H9 (cell line): ENCODE results near the gene HLA-E. TPM values are rescaled to one million over a fixed set of nuclear protein-coding genes. Genes with fewer than 3 reads are reported as not detected.

Experiments used
- DNase-seq: peaks from one replicate; pipeline ENCODE4 v3.0.0-alpha.2; 2017
- H2AFZ ChIP-seq: one replicate; pipeline ENCODE4 v1.6.1; 2013; ENCODE audit warnings: mild to moderate bottlenecking, low read length, control low read depth, moderate library complexity
- H2AK5ac ChIP-seq: 2 replicates; pipeline ENCODE4 v1.6.1; 2013; ENCODE audit warnings: low read length, control low read depth, mixed read lengths; ENCODE audit not compliant: insufficient read length
- H2BK120ac ChIP-seq: one replicate; pipeline ENCODE4 v1.6.1; 2013; ENCODE audit warnings: low read depth, mild to moderate bottlenecking, low read length, control low read depth, inconsistent platforms; ENCODE audit not compliant: poor library complexity, severe bottlenecking
- H2BK12ac ChIP-seq: 2 replicates; pipeline ENCODE4 v1.6.1; 2013; ENCODE audit warnings: low read length, control low read depth, mixed read lengths, low read depth; ENCODE audit not compliant: insufficient read length
- H2BK15ac ChIP-seq: 2 replicates; pipeline ENCODE4 v1.6.1; 2013; ENCODE audit warnings: low read depth, low read length, control low read depth
- H2BK20ac ChIP-seq: one replicate; pipeline ENCODE4 v1.6.1; 2013; ENCODE audit warnings: low read depth, mild to moderate bottlenecking, low read length, control low read depth, inconsistent platforms; ENCODE audit not compliant: poor library complexity, severe bottlenecking
- H2BK5ac ChIP-seq: 2 replicates; pipeline ENCODE4 v1.6.1; 2013; ENCODE audit warnings: low read length, control low read depth, mixed read lengths; ENCODE audit not compliant: insufficient read length
- H3K14ac ChIP-seq: 2 replicates; pipeline ENCODE4 v1.6.1; 2013; ENCODE audit warnings: low read length, control low read depth; ENCODE audit not compliant: insufficient read depth
- H3K18ac ChIP-seq: 2 replicates; pipeline ENCODE4 v1.6.1; 2013; ENCODE audit warnings: low read depth, mild to moderate bottlenecking, mixed read lengths, low read length, control low read depth; ENCODE audit not compliant: insufficient read length
- H3K23ac ChIP-seq: 2 replicates; pipeline ENCODE4 v1.6.1; 2013; ENCODE audit warnings: low read length, control low read depth, mixed read lengths, low read depth; ENCODE audit not compliant: insufficient read length
- H3K23me2 ChIP-seq: 2 replicates; pipeline ENCODE4 v1.6.1; 2013; ENCODE audit warnings: low read depth, mild to moderate bottlenecking, mixed read lengths, low read length, control low read depth; ENCODE audit not compliant: insufficient read length, poor library complexity, severe bottlenecking
- H3K27ac ChIP-seq: 2 replicates; pipeline ENCODE4 v1.5.1; 2013; ENCODE audit warnings: low read length, control low read depth, mixed read lengths, low read depth; ENCODE audit not compliant: insufficient read length
- H3K27me3 ChIP-seq: 2 replicates; pipeline ENCODE4 v1.6.1; 2013; ENCODE audit warnings: low read length, control low read depth, inconsistent platforms; ENCODE audit not compliant: insufficient read depth
- H3K4ac ChIP-seq: 2 replicates; pipeline ENCODE4 v1.6.1; 2013; ENCODE audit warnings: low read depth, mild to moderate bottlenecking, control low read depth, inconsistent platforms, low read length, moderate library complexity
- H3K4me1 ChIP-seq: 2 replicates; pipeline ENCODE4 v1.6.1; 2013; ENCODE audit warnings: low read length, control low read depth, inconsistent platforms; ENCODE audit not compliant: insufficient read depth
- H3K4me2 ChIP-seq: 2 replicates; pipeline ENCODE4 v1.6.1; 2013; ENCODE audit warnings: low read length, control low read depth, mixed read lengths; ENCODE audit not compliant: insufficient read length, insufficient read depth
- H3K56ac ChIP-seq: 2 replicates; pipeline ENCODE4 v1.6.1; 2013; ENCODE audit warnings: low read depth, mild to moderate bottlenecking, mixed read lengths, low read length, control low read depth; ENCODE audit not compliant: insufficient read length
- H3K79me1 ChIP-seq: 2 replicates; pipeline ENCODE4 v1.6.1; 2013; ENCODE audit warnings: low read depth, mild to moderate bottlenecking, moderate library complexity, low read length, control low read depth, inconsistent platforms; ENCODE audit not compliant: insufficient read depth, poor library complexity, severe bottlenecking
- H3K79me2 ChIP-seq: 2 replicates; pipeline ENCODE4 v1.6.1; 2013; ENCODE audit warnings: low read length, control low read depth, inconsistent platforms; ENCODE audit not compliant: insufficient read depth
- H3K9ac ChIP-seq: 2 replicates; pipeline ENCODE4 v1.6.1; 2013; ENCODE audit warnings: low read length, control low read depth, mixed read lengths; ENCODE audit not compliant: insufficient read length; ENCODE audit errors: extremely low read depth
- H3K9me3 ChIP-seq: one replicate; pipeline ENCODE4 v1.6.1; 2013; ENCODE audit warnings: low read depth, low read length, inconsistent platforms; ENCODE audit not compliant: control insufficient read depth
- H3T11ph ChIP-seq: one replicate; pipeline ENCODE4 v1.6.1; 2013; ENCODE audit warnings: mild to moderate bottlenecking, low read length, control low read depth, inconsistent platforms
- H4K20me1 ChIP-seq: one replicate; pipeline ENCODE4 v1.6.1; 2013; ENCODE audit not compliant: control insufficient read depth, insufficient read length, insufficient read depth
- H4K5ac ChIP-seq: 2 replicates; pipeline ENCODE4 v1.6.1; 2013; ENCODE audit warnings: low read depth, mild to moderate bottlenecking, mixed read lengths, low read length, control low read depth; ENCODE audit not compliant: insufficient read length
- H4K8ac ChIP-seq: replicated peaks from 2 replicates; pipeline ENCODE4 v1.6.1; 2013; ENCODE audit warnings: low read length, control low read depth, mixed read lengths, low read depth; ENCODE audit not compliant: insufficient read length
- H4K91ac ChIP-seq: 2 replicates; pipeline ENCODE4 v1.6.1; 2013; ENCODE audit warnings: low read depth, mild to moderate bottlenecking, moderate library complexity, mixed read lengths, low read length, control low read depth; ENCODE audit not compliant: insufficient read length
- H3K27ac Mint-ChIP-seq, 3 experiments: 2 replicates in 2 of 3; 3 replicates in 1 of 3; pipeline ENCODE4 v1.8.0; 2020 to 2021; ENCODE audit warnings: mixed read lengths in 3 of 3, mild to moderate bottlenecking in 1 of 3, moderate library complexity in 1 of 3
- H3K27me3 Mint-ChIP-seq: 2 replicates; pipeline ENCODE4 v1.8.0; 2021; ENCODE audit warnings: low read depth, mild to moderate bottlenecking, moderate library complexity, mixed read lengths
- H3K36me3 Mint-ChIP-seq, 3 experiments: 2 replicates in 2 of 3; 3 replicates in 1 of 3; pipeline ENCODE4 v1.8.0; 2020 to 2021; ENCODE audit warnings: low read depth in 3 of 3, mixed read lengths in 3 of 3; ENCODE audit not compliant: insufficient read depth in 1 of 3
- H3K4me1 Mint-ChIP-seq, 2 experiments: 2 replicates each; pipeline ENCODE4 v1.8.0; 2020; ENCODE audit warnings: mixed read lengths in 2 of 2
- H3K4me3 Mint-ChIP-seq, 2 experiments: 2 replicates in 1 of 2; 3 replicates in 1 of 2; pipeline ENCODE4 v1.8.0; 2020 to 2021; ENCODE audit warnings: mild to moderate bottlenecking in 2 of 2, mixed read lengths in 2 of 2, moderate library complexity in 1 of 2
- H3K9me3 Mint-ChIP-seq, 2 experiments: 2 replicates in 1 of 2; 3 replicates in 1 of 2; pipeline ENCODE4 v1.8.0; 2020; ENCODE audit warnings: mild to moderate bottlenecking in 2 of 2, mixed read lengths in 2 of 2, moderate library complexity in 1 of 2
- WGBS: extraction: QIAGEN DNeasy Blood & Tissue Kit; methylation state at CpG from one replicate; pipeline ENCODE4 v1.1.7; 2013; ENCODE audit warnings: missing lambda C conversion rate, low lambda C conversion rate, mixed read lengths; ENCODE audit not compliant: insufficient read length; ENCODE audit errors: extremely low coverage; 5-methylcytosine and 5-hydroxymethylcytosine counted together
- total RNA-seq: library from RNA; stranded (reverse); gene quantifications from 2 replicates; pipeline ENCODE4 v1.2.1, GENCODE V29; 2021
- TF ChIP-seq, protein P1 (sequence below): fragments of 200-600 bp; sonication (generic); conservative IDR thresholded peaks from 3 replicates; pipeline ENCODE4 v1.8.0; 2021; ENCODE audit warnings: antibody characterized with exemption, mild to moderate bottlenecking

The HLA-E gene
- total RNA-seq, 1 experiment from 2014 or later, result 28.1 TPM

DNA sequence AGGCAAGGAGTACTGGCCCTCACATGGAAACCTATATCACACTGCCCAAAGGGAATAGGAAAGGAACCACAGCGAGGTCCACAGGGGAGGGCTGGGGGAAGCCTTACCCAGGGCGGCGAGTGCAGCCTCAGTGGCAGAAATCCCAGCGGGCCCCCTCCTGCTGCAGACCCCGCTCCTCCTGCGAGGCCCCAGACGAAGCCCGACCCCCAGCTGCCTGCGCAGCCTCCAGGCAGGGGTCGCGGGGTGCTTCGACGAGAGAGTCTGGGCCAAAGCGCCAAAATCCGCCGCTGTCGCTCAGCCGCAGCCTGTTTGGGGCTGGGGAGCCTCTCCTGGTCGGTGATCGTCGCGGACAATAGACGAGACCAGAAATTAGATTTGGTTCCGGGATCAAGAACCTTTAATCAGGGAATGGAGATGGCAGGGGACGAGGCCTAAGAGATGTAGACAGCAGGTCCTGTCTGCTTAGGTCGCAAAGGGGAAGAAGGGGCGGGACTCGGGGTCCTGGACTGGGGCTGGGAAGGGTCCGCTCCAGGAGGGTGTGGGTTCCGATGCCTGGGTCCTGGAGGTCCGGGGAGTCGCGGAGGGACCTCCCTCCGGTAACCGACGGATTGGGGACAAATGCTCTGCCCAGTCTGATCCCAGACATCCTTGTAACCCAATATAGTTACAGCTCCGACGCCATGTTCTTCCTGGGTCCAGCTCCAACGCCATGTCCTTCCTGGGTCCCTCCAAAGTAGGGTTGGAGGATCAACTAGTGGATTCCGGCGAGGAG lies 36.4 kb upstream of the HLA-E start:
- WGBS, result no CpG with 5 or more reads among the region's 41 CpGs

More for the DNA sequence above, 36.4 kb upstream of the HLA-E start:
- Histone ChIP-seq H3K9ac (no peak overlapping the region), H4K20me1 (no peaks in the 10 kb centered on the region), H3K79me2 (no peaks in the 10 kb centered on the region), H3K79me1 (no peaks in the 10 kb centered on the region), H2AFZ (no peak overlapping the region), H3K56ac (no peak overlapping the region), H2BK12ac (no peak overlapping the region), H4K91ac (no peak overlapping the region), H3K27me3 (peaks cover 5% of the 10 kb centered on the region; the same call in 1 of the 2 replicates), H3K4me2 (no peak overlapping the region), H3K14ac (no peak overlapping the region), H3K9me3 (no peaks in the 10 kb centered on the region), H3K4me1 (no peaks in the 10 kb centered on the region), H2BK20ac (no peak overlapping the region), H2BK120ac (no peak overlapping the region), H2BK5ac (no peak overlapping the region), H3K23me2 (no peaks in the 10 kb centered on the region), H3K27ac (no peak overlapping the region), H3K18ac (no peak overlapping the region), H2AK5ac (no peak overlapping the region), H3K23ac (no peak overlapping the region), H4K8ac (no peak overlapping the region), H3K4ac (no peak overlapping the region), H3T11ph (no peak overlapping the region), H2BK15ac (no peak overlapping the region), H4K5ac (no peak overlapping the region)
- TF ChIP-seq, protein P1, sequence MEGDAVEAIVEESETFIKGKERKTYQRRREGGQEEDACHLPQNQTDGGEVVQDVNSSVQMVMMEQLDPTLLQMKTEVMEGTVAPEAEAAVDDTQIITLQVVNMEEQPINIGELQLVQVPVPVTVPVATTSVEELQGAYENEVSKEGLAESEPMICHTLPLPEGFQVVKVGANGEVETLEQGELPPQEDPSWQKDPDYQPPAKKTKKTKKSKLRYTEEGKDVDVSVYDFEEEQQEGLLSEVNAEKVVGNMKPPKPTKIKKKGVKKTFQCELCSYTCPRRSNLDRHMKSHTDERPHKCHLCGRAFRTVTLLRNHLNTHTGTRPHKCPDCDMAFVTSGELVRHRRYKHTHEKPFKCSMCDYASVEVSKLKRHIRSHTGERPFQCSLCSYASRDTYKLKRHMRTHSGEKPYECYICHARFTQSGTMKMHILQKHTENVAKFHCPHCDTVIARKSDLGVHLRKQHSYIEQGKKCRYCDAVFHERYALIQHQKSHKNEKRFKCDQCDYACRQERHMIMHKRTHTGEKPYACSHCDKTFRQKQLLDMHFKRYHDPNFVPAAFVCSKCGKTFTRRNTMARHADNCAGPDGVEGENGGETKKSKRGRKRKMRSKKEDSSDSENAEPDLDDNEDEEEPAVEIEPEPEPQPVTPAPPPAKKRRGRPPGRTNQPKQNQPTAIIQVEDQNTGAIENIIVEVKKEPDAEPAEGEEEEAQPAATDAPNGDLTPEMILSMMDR, result no peak
- Mint-ChIP-seq H3K27me3 (peaks cover 93% of the 10 kb centered on the region), H3K9me3 (no peaks in the 10 kb centered on the region), H3K27ac (no peak overlapping the region), H3K4me1 (peaks cover 0 to 7% of the 10 kb centered on the region in 2 experiments; a peak in 1 of 4 replicates), H3K4me3 (no peak overlapping the region), H3K36me3 (no peaks in the 10 kb centered on the region; a peak in 1 of 7 replicates)
- no peak for DNase-seq
